Measurements from ENCODE around the gene TREH.
A peak's percentile ranks its signal among the peaks of the same experiment; 100 is the strongest.

The TREH gene

DNA sequence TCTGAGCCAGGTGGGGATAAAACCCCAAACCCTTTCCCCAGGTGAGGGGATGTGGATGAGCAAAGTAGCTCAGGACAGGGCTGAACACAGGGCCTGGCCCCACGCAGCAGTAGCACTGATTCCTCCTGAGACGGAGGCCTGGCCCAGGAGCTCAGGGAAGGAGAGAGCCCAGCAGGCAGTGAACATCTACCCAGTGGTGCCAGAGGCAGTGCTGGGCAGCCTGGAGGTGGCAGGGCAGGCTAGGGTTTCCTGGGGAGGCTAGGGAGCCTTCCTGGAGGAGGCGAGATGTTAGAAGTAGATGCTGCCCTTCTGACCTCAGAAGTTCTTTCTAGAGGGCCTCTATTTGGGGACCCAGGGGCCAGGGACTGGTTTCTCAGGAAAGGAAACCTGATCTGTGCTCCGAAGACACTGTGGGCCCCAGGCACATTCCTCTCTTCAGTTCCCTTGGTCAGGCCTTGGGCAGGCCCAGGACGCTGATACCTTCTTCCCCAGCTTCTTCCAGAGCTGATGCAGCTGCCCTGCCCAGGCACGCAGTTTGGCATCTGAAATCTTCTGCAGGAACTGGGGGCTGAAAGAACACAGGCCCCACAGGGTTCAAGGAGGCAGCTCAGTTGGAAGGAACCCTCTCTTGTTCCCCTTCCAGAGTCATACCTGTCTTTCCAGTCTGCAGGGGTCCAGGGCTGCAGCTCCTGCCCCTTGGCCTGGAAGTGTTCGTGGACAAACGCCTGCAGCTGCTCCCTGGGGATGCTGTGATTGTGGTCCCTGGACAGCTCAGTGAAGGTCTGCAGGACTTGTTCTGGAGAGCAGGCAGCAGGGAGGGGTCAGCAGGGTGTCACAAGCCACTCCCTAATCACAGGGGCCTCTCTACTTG is 16.8 kb downstream of the TREH start:
- DNase-seq, result no peak

DNA sequence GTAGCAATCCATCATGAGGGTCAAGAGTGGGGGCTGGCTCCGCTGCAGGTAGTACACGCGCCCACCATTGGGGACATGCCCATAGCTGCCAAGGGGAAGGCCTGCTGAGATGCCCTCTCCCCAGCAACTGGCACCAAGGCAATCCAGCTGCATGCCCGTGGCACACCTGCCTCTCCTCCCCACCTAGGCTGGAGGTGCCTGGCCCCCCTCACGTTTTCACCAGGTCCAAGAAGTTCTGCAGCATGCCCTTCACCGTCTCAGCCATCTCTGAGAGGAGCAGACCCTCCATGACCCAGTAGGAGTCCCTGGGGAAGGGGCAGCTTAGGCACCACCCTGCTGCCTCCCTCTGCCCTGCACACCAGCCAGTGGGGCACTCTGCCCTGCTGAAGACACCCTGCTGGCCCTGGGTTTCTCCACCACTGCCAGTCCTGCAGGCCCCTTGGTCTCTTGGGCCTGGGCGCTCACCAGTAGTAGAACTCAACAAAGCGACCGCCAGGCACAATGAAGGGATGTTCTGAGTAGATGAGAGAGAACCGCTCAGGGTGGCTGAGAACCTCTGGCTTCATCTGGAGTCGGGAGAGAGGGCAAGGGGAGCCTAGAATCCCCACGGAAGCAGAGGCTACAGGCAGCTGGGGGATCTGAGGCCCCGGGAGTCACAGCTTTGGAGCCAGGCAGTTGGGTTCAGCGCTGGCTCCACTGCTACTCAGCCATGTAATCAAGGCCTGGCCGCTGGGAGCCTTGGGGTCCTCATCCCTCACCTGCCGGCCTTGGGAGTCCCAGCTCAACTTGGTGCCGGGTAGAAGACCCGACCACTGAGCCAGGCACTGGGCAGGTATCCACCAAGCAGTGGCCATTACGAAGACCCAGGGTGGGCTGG is 17.8 kb downstream of the TREH start:
- DNase-seq, result no peak

DNA sequence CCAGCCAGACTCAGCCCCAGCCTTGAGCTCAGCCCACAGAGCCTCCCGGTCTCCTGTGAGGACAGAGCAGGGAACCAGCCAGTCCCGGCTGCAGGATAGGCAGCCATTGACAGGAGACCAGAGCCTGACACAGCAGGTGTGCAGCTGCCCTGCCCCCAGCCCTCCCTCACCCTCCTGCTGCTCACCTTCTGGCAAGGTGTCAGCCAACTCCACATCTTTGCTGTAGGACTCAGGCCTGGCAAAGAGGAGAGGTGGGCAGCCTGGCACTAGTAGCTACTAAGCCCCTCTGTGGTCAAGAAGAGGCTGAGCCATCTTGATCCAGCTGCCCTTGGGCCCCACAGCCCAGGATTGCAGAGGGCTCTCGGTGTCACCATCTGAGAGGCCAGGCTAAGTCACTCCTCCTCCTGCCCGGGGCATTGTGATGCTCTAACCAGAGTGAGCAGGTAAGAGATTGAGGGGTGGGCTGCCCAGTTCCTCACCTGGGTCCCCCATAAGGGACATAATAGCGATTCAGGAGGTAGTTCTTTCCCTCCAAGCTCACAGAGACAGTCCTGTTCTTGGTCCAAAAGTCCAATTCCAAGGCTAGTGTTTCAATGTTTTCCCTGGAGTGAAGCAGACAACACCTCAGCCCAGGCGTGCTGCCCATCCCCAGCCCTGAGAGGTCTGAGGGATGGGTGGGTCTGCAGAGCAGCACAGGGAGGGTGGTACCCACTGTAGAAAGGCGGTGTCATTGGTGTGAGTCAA is 18.6 kb downstream of the TREH start:
- peak; percentile 31 for DNase-seq

DNA sequence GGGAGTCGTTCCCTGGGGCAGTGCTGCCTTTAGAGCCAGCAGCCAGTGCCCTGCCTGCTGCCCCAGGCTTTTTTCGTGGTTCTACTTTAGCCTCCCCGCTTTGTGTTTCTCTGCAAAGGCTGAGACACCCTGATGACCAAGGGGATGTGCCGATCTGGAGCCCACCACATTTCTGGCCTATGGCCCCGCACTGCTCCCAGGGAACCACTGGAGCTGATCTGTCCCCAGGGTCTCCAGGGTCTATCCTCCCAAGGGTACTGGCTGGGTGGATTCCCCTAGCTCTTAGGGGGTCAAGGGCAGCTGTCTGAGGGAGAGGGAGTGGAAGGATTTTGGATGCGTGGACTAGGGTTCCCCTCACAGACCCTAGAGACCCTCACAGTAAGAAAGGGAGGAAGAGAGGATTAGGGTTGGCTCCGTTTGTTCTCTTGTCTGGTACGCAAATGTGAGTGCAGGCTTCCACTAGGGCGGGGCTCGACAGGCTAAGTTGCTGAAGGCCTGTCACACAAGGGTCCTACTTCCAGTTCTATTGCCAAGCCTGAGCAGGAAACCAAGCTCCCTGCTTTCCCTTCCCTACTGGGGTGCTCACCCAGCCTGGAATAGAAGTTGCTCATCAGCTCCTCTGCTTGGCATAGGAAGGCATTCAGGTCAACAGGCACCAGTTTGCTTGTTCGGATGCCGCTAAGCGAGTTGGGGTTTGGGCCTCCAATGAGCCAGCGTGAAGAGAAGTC is 19.3 kb downstream of the TREH start:
- DNase-seq, result no peak

DNA sequence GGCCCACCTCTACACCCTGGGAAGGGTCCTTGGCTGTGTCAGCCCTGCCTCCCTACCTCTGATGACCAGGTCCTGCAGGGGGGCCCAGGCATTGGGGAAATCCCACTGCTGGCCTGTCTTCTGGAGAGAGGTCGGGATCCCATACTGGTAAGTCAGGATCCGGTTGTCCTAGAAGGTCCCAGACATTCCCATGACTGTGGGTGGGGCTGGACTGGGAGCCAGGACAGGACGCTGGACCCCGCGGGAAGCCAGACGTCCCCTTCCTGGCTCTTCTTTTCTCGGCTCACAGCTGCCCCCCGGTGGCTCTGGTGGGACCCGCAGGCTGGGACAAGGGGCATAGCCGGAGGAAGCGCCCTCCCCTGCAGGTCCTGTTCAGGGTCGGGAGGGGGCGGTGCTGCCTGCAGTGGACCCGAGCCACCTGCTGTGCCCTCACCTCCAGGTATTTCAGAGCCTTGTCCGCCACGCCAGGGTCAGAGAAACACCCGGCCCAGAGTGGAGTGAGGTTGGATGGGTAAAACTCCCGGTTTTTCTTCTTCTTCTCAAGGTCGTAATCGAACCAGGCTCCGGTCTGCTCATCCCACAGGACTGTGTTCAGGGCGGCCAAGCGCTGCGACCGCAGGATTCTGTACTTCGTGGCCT is 20.0 kb downstream of the TREH start:
- DNase-seq, result peak; percentile 79

DNA sequence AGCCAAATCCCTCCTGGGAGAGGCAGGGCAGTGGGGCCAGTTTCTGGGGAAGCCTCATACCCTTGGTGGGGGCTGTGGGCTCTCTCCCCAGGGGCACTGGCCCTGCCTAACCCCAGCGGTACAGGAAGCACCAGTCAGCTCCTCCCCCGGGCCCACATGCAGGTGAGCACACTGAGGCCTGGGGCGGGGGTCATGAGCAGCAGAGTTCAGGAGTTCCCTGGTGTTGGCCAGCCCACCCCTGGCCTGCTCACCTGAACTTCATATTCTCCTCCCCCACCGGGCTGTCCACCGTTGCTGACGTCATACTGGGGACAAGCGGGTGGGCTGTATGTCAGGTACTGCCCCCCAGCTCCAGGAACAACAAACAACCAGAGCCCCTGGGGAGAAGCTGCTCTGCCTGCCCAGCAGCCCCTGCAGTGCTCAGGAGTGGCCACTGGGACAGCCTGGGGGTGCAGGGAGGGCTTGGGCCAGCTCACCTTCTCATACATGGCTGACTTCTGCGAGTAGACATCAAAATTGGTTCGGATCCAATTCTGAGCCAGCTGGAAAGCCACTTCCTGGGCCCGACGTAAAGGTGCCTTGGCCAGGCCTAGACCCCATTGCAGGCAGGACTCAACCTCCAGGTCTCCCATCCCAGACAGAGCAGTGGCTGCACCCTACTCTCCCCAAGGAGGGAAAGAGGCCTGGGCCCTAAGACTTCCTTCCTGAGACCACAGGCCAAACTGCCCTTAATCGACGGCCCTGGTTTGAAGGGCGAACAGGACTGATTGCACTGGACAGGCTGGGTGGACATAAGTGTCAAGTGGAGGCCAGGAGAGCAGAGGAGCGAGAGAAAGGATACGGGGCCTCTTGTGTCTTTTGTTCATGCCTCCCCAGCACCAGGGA is 20.8 kb downstream of the TREH start:
- no peak for DNase-seq

DNA sequence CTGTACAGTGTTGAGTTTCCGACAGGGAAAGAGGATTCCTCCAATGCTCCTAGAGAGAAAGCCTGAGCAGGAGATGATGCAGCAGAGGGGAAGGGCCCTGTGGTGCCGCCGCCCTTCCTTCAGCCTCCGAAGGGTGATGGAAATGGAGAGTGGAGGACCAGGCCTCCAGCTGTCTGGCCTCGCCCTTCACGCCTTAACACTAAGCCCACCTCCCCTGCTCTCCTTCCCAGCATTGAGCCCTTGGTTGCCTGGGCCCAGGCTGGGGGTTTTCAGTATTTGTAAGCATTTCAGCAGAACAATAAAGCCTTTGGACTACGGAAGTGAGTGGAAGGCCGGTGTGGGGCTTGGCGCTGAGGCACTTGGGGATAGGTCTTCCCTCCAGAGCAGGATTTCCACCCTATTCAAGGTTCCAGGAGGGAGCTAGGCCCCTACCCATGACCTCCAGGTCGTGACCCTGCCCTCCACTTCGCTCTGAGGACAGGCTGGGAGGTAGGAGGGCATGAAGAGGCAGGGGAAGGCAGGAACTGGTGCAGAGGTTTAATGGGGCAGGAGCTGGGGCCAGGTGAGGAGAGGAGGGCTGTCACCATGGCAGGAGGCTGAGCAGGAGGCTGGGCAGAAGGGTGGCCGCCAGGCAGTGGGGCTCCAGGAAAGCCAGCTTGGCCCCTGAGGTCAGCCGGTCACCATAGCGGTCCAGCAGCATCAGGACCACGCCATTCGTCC is 21.6 kb downstream of the TREH start:
- DNase-seq, result no peak

DNA sequence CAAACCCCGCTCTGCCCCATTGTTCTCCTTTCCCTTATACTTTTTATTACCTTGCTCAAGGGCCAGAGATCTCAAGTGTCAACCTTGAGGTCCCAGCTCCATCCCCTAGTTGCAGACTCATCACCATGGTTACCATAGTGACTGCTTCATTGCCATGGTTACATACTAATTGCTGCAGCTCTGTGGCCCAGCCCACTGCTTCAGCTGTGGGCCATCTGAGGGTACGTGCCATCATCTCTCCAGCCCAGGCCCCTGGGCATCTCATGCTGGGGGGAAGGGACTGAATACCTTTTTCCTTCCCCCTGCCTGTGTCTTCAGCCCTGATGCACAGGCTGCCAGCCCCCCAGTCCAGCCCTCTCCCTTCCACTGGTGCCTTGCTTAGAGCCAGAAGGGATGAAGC is 22.2 kb downstream of the TREH start:
- DNase-seq, result no peak

DNA sequence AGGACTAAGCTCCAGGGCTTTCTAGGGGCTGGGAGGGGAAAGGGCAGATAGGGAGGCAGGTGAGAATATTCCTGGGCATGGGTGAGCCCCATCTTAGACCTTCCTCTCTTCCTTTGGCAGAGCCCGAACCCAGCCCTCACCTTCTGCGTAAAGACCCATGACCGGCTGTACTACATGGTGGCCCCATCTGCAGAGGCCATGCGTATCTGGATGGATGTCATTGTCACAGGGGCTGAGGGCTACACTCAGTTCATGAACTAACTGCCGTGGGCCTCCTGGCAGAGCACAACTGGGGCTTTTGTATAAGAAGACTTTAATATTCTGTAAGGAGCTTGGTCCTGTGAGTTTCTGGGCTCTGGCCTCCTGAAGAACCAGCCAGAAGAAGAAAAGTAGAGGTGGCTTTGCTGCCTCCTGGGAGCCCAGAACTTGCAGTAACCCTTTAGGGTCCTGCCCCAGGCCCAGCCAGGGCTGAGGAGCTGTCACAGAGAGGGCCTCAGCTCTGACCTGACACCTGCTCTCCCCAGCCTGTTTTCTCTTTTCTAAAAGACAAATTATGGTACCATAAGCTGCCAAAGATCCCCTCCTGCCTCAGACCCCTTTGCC is 22.8 kb downstream of the TREH start:
- DNase-seq, result no peak

DNA sequence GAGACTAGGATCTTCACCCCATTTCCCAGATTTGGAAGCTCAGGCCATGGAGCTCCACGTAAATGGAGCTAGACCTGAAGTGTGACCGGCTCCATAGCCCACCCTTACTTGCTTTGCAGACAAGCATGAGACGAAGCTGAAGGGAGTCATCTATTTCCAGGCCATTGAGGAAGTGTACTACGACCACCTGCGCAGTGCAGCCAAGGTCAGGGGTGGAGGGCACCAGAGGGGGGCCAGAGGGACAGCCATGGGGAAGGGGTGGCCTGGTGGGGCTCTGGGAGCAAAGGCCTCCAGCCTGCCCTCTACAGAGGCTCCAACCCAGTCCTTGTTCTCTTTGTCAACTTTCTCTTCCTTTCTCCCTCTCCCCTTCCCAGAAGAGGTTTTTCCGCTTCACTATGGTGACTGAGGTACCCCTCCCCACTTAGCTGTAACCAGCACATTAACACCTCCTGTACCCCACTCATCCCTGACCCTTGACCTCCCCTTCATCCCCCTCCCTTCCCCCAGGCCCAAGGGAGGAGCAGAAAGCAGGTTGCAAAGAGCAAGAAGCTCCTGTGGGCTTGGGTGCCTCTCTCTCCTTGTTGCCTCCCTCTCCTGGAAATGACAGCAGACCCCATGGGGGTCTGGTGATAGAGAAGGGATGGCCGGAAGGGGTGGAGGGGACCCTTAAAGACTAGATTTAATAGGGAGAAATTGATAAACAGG is 23.8 kb downstream of the TREH start:
- DNase-seq, result no peak

DNA sequence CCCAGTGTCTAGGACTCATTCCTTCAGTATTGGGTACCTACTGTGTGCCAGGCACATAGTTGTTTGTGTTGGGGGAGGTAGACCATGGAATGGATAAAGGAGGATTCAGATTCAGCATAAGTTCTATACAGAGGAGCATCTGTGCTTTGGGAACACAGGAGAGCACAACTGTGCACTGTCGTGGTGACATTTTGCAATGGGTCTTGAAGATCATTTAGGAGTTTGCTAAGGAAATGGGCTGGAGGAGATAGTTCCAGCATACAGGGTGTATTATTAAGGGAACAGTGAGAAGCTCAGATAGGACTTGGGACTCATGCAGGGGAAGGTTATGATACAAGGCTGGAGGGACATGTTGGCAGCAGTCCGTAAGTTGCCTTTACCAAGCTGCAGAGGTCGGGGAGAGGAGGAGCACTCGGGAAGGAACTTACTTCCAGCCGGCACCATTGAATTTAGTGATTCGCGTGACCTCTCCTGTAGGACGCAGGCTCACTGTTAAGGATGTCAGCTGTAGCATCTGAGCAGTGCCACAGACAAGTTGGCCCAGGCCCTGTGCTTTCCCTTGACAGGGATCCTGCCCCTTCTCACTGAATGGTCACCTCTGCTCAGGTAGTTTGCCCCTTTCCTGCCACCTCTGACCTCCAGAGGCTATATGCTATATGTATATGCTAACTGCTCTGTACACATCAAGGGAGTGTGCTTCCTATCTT is 25.6 kb downstream of the TREH start:
- DNase-seq, result no peak

DNA sequence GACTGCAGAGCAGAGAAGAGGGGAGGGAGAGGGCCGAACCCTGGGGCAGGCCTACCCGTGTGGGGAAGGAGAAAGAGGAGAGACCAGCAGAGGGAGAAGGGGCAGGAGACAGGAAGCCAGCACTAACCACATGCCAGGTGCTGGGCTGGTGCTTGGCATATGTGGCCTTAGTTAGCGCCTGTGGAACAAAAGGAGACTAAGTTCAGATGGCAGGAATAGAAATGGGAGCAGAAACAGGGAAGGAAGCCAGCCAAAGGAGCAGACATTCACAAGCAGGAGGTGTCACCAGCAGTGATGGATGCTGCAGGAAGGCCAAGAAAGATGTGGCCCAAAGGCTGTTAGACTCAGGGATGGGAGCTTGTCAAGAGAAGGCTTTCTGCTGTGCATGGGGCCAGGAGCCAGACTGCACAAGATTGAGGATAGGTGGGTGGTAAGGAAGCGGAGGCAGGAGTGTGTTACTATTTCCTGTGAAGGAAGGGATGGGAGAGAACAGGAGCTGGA is 26.7 kb downstream of the TREH start:
- DNase-seq, result no peak

DNA sequence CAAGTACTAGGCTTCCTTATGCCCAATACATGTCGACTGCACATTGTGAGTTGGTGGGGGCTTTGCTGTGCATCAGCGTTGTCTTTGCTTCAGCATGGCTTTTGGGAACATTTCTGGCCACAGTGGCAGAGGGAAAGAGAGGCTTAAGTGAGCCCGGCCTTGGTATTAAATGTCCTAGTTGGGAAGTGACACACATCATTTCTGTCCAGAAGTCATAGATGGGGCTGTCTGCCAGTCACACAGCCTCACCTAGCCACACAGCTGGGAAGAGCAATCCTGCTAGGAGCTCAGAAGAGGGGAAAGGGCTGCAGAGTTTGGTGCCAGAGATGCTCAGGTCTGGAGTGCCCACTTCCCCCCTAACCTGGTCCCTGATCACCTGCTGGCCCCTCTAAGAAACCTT is 27.6 kb downstream of the TREH start:
- no peak for DNase-seq

DNA sequence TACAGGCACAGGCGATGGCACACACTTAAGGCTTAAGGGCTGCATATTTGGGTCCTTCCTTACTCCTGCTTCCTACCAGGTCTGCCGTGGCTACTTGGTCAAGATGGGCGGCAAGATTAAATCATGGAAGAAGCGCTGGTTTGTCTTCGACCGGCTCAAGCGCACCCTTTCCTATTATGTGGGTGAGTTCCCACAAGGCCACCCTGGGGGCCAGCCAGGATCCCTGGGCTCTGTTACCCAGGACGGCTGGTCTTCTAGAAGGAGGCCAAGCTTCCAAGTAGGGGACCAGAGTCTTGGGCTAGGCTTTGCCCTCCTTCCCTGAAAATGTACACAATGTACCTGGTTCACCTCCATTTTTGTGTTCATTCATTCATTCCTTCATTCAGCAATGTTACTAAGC is 29.1 kb downstream of the TREH start:
- DNase-seq, result no peak

DNA sequence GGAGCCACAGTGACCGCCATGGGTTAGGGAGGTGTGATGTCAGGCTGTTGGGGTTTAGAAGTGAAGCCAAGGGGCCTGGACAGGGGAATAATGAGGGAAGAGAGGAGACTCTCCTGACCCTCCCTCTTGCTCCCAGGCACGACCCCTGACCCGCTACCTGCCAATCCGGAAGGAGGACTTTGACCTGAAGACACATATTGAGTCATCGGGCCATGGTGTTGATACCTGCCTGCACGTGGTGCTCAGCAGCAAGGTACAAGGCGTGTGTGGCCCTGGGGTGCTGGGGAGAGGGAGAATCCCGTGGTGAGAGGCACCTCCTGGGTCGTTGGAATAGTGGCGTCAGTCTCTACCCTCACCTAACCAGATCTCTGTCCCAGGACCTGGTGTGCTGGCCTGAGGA is 29.5 kb downstream of the TREH start:
- DNase-seq, result no peak

DNA sequence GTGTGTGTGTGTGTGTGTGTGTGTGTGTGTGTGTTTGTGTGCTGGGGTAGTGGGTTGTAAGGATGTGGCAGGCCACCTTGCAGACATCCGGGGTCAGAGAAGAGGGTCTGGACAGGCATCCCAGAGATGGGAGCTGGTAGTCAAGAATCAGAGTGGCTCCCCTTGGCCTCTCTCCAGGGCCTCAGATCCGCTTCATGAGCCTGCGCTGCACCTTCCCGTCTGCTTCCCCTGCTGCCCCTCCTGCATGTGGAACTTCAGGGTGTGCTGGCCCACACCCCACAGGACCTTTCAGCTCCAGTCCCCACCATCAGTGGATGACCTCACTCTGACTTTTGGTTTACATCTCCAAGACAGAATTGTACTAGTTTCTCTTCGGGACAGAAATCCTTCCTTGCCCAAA is 31.2 kb downstream of the TREH start:
- DNase-seq, result no peak

DNA sequence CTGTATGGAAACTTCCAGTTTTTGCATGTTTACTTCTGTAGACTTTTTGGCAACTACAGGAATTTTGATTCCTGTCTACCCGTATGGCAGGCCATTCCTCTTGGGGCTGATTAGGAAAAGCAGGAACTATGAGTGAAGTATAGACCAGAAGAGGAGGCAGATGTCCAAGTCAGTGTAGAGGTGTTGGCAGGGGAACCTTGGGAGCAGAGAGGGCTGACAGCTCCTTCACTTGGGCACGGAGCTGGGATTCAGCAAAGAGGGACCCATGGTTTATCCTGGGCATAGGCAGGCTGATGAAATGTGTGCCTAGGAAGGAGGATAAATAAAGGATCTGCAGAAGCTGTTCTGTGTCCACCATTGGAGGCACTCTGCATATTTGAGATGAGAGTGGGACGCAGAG is 33.1 kb downstream of the TREH start:
- no peak for DNase-seq

DNA sequence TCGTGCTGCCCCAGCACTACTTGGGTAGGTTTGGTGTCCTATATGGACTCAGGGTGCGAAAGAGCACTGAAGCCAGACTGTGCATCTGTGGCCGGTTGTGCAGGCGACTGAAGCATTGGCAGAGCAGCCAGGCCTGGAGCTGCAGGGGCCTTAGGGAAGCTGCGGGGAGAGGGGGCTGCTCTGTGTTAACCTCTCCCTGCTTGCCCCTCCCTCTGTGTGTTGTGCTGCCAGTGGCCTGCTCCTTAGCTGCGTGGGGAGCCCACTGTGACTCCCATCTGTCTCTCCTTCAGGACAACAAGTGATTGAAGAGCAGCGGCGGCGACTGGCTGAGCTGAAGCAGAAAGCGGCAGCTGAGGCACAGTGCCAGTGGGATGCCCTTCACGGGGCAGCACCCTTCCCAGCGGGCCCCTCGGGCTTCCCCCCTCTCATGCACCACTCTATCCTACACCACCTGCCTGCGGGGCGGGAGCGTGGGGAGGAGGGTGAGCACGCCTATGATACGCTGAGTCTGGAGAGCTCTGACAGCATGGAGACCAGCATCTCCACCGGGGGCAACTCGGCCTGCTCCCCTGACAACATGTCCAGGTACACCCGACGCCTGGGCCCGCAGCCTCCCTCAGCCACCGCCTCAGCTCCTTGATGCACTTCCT is 34.3 kb downstream of the TREH start:
- no peak for DNase-seq

All from NCI-H774 (cell line).